ENCODE data around the gene HIPK2.

DNA sequence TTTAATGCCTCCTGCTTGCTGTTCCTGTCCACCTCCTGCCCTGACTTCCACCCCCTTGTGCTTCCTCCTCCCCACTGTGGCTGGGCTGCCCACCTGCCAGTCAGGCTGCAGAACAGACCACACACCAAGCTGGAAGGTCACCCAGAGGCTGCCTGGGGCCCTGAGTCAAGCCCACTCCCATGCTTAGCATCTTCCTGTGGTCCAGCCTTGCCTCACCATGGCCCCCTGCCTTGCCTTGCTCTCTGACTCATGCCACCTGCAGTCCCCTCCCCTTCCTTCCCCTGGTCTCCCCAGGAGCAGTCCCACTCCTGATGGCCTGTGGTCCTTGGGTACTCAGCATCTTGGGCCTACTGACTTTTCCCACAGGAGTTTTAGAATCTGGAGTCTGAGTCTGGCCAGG lies 252.0 kb downstream of the HIPK2 start:
- no peak for TF ChIP-seq POLR2A (IDR thresholded peaks at IDR 0.05; ENCODE audit: low read depth, low read length)
- TF ChIP-seq, protein P1, sequence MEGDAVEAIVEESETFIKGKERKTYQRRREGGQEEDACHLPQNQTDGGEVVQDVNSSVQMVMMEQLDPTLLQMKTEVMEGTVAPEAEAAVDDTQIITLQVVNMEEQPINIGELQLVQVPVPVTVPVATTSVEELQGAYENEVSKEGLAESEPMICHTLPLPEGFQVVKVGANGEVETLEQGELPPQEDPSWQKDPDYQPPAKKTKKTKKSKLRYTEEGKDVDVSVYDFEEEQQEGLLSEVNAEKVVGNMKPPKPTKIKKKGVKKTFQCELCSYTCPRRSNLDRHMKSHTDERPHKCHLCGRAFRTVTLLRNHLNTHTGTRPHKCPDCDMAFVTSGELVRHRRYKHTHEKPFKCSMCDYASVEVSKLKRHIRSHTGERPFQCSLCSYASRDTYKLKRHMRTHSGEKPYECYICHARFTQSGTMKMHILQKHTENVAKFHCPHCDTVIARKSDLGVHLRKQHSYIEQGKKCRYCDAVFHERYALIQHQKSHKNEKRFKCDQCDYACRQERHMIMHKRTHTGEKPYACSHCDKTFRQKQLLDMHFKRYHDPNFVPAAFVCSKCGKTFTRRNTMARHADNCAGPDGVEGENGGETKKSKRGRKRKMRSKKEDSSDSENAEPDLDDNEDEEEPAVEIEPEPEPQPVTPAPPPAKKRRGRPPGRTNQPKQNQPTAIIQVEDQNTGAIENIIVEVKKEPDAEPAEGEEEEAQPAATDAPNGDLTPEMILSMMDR (conservative IDR thresholded peaks at IDR 0.05; ENCODE audit: low read depth, low read length), result no peak
- no peak for TF ChIP-seq MXI1 (IDR thresholded peaks at IDR 0.05; ENCODE audit: borderline replicate concordance, low read depth, low read length)
- no peak for TF ChIP-seq CEBPB (IDR thresholded peaks at IDR 0.05; ENCODE audit: low read depth, low read length)
- TF ChIP-seq, protein P2, sequence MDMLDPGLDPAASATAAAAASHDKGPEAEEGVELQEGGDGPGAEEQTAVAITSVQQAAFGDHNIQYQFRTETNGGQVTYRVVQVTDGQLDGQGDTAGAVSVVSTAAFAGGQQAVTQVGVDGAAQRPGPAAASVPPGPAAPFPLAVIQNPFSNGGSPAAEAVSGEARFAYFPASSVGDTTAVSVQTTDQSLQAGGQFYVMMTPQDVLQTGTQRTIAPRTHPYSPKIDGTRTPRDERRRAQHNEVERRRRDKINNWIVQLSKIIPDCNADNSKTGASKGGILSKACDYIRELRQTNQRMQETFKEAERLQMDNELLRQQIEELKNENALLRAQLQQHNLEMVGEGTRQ (IDR thresholded peaks at IDR 0.05; ENCODE audit: low read depth, low read length), result no peak
- TF ChIP-seq MAZ (IDR thresholded peaks at IDR 0.05; ENCODE audit: borderline replicate concordance, low read depth, low read length), result no peak
- TF ChIP-seq RCOR1 (IDR thresholded peaks at IDR 0.05; ENCODE audit: insufficient replicate concordance, low read length), result no peak
- no peak for TF ChIP-seq RFX5 (IDR thresholded peaks at IDR 0.05; ENCODE audit: low read depth, low read length)
- TF ChIP-seq CHD1 (IDR thresholded peaks at IDR 0.05; ENCODE audit: low read depth, low read length), result no peak
- TF ChIP-seq, protein P3, sequence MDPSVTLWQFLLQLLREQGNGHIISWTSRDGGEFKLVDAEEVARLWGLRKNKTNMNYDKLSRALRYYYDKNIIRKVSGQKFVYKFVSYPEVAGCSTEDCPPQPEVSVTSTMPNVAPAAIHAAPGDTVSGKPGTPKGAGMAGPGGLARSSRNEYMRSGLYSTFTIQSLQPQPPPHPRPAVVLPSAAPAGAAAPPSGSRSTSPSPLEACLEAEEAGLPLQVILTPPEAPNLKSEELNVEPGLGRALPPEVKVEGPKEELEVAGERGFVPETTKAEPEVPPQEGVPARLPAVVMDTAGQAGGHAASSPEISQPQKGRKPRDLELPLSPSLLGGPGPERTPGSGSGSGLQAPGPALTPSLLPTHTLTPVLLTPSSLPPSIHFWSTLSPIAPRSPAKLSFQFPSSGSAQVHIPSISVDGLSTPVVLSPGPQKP (IDR thresholded peaks at IDR 0.05; ENCODE audit: borderline replicate concordance, low read depth, low read length), result no peak
- no peak for TF ChIP-seq SMC3 (IDR thresholded peaks at IDR 0.05; ENCODE audit: low read depth, low read length)
- TF ChIP-seq RAD21 (IDR thresholded peaks at IDR 0.05; ENCODE audit: low read length), result no peak
- no peak for TF ChIP-seq FOS (IDR thresholded peaks at IDR 0.05; ENCODE audit: low read depth, low read length)
- no peak for TF ChIP-seq NFE2L2 (IDR thresholded peaks at IDR 0.05; ENCODE audit: low read depth, low read length)

Data from IMR-90 (cell line).